ENCODE results near the gene MCM3. TPM values are rescaled to one million over a fixed set of nuclear protein-coding genes. Genes with fewer than 3 reads are reported as not detected.

MCM3 gene
- total RNA-seq, 2 donors from 2014 or later: 168 to 172 TPM

DNA sequence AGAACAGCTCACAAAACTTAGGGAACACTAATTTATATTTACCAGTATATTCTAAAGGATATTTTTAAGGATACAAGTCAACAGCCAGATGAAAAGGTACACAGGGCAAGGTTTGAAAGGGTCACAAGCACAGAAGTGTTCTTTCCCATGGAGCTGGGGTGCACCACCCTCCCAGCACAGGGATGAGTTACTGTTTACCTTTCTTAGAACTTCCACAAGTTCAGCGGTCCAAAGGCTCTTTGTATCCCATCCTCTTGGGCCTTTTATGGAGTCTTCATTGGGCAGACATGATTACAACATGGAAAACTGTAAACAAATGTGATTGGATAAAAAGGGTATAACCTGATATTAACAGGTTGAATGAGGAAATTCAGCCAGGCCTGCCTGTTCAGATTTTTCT, 39.1 kb downstream of the MCM3 start:
- Histone ChIP-seq H3K9ac (ENCODE audit: extremely low read depth, low read length, poor library complexity, severe bottlenecking) (no peak overlapping the region), H3K9me3 (ENCODE audit: control insufficient read depth, low read length) (no peaks in the 10 kb centered on the region), H3K36me3 (ENCODE audit: control insufficient read depth, insufficient read depth, low read length) (no peaks in the 10 kb centered on the region), H3K4me1 (ENCODE audit: control insufficient read depth, insufficient read depth, low read length) (peaks cover 7% of the 10 kb centered on the region), H3K4me3 (ENCODE audit: low read length) (no peak overlapping the region), H3K27me3 (ENCODE audit: control insufficient read depth, insufficient read depth, low read length, poor library complexity, severe bottlenecking) (no peaks in the 10 kb centered on the region), H3K27ac (ENCODE audit: low read depth, low read length) (no peak overlapping the region)
- 97% methylated on average over 1 of the region's 1 CpG; no CpG with 5 or more reads in 1 of the 2 experiments for WGBS, 2 experiments (ENCODE audit: insufficient coverage in 1 of 2, insufficient read length in 1 of 2)
- TF ChIP-seq, protein P1, sequence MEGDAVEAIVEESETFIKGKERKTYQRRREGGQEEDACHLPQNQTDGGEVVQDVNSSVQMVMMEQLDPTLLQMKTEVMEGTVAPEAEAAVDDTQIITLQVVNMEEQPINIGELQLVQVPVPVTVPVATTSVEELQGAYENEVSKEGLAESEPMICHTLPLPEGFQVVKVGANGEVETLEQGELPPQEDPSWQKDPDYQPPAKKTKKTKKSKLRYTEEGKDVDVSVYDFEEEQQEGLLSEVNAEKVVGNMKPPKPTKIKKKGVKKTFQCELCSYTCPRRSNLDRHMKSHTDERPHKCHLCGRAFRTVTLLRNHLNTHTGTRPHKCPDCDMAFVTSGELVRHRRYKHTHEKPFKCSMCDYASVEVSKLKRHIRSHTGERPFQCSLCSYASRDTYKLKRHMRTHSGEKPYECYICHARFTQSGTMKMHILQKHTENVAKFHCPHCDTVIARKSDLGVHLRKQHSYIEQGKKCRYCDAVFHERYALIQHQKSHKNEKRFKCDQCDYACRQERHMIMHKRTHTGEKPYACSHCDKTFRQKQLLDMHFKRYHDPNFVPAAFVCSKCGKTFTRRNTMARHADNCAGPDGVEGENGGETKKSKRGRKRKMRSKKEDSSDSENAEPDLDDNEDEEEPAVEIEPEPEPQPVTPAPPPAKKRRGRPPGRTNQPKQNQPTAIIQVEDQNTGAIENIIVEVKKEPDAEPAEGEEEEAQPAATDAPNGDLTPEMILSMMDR (conservative IDR thresholded peaks at IDR 0.05): no peak
- H3K36me3 Mint-ChIP-seq (ENCODE audit: low read depth): no peaks in the 10 kb centered on the region
- no peak overlapping the region for H3K4me3 Mint-ChIP-seq
- no peak overlapping the region for H3K27ac Mint-ChIP-seq
- H3K27me3 Mint-ChIP-seq (ENCODE audit: insufficient read depth): no peaks in the 10 kb centered on the region
- no peak for DNase-seq
- no peaks in the 10 kb centered on the region for H3K9me3 Mint-ChIP-seq
- peaks cover 11% of the 10 kb centered on the region for H3K4me1 Mint-ChIP-seq

DNA sequence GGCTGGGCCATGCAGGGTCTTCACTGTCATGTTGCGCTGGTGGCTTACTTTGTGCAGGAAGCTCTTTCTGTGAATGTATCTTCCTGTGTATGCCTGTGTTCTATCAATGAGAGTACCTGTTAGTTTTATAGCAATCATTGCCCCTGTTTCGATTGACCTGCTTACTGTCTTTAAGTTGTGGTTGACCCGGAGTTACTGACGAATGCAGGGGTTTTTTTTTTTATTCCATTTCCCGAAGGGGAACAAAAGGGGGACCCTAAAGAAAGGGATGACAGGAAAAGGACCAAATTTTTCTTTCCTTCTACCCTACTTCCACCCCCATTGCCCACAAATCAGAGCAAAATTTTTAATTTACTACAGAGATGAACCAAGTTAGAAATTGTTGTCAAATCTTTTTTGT, 40.1 kb downstream of the MCM3 start, which contains the start of gene IL17F:
Gene IL17F (minus strand): TSS at position 101 of the 400 bp plus-strand sequence. CDS start 71 bp downstream, at position 30.
- H3K4me1 ChIP-seq (ENCODE audit: control insufficient read depth, insufficient read depth, low read length): peaks cover 7% of the 10 kb centered on the region
- no peak for DNase-seq
- H3K36me3 ChIP-seq (ENCODE audit: control insufficient read depth, insufficient read depth, low read length): no peaks in the 10 kb centered on the region
- H3K27me3 Mint-ChIP-seq (ENCODE audit: insufficient read depth): no peaks in the 10 kb centered on the region
- H3K4me3 ChIP-seq (ENCODE audit: low read length): no peak within 1 kb of the TSS
- H3K27ac ChIP-seq (ENCODE audit: low read depth, low read length): no peak within 1 kb of the TSS
- no peak within 1 kb of the TSS for H3K4me3 Mint-ChIP-seq
- H3K9me3 ChIP-seq (ENCODE audit: control insufficient read depth, low read length): no peaks in the 10 kb centered on the region
- H3K27ac Mint-ChIP-seq: no peak within 1 kb of the TSS
- no peaks in the 10 kb centered on the region for H3K9me3 Mint-ChIP-seq
- TF ChIP-seq, protein P1 (conservative IDR thresholded peaks at IDR 0.05): no peak
- H3K27me3 ChIP-seq (ENCODE audit: control insufficient read depth, insufficient read depth, low read length, poor library complexity, severe bottlenecking): no peaks in the 10 kb centered on the region
- no peaks in the 10 kb centered on the region for H3K36me3 Mint-ChIP-seq (ENCODE audit: low read depth)
- peaks cover 11% of the 10 kb centered on the region for H3K4me1 Mint-ChIP-seq
- H3K9ac ChIP-seq (ENCODE audit: extremely low read depth, low read length, poor library complexity, severe bottlenecking): no peak within 1 kb of the TSS
- WGBS, 2 experiments (ENCODE audit: insufficient coverage in 1 of 2, insufficient read length in 1 of 2): 85 to 95% methylated on average over 5 of the region's 5 CpGs

DNA sequence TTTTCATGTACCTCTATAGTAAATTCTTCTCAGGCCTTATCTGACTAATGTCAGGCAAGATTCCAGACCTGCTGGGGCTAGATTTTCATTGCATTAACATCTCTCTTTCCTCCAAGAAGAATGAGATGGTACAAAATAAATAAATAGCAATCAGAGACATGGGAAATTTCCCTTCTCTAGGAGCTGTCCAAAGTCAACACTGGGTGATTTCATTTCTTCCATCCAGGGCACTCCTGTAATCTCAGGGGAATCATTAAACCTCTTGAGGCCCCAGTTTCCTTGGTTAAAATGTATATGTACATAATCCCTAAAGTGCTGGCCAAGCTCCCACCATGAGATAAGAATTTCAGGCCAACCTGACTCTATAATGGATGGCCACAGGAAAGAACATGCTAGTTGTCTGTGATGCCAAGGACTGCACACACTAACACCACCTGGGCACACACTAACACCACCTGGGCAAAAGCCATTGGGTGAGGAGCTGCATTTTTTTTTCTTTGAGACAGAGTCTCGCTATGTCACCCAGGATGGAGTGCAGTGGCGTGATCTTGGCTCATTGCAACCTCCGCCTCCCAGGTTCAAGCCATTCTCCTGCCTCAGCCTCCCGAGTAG, 41.2 kb downstream of the MCM3 start:
- H3K9me3 Mint-ChIP-seq: no peaks in the 10 kb centered on the region
- 90 to 98% methylated on average over 4 of the region's 4 CpGs for WGBS, 2 experiments (ENCODE audit: insufficient coverage in 1 of 2, insufficient read length in 1 of 2)
- H3K27me3 Mint-ChIP-seq (ENCODE audit: insufficient read depth): no peaks in the 10 kb centered on the region
- H3K27me3 ChIP-seq (ENCODE audit: control insufficient read depth, insufficient read depth, low read length, poor library complexity, severe bottlenecking): no peaks in the 10 kb centered on the region
- no peak overlapping the region for H3K4me3 Mint-ChIP-seq
- no peak overlapping the region for H3K27ac ChIP-seq (ENCODE audit: low read depth, low read length)
- H3K36me3 Mint-ChIP-seq (ENCODE audit: low read depth): no peaks in the 10 kb centered on the region
- no peak for DNase-seq
- no peaks in the 10 kb centered on the region for H3K4me1 ChIP-seq (ENCODE audit: control insufficient read depth, insufficient read depth, low read length)
- TF ChIP-seq, protein P1 (conservative IDR thresholded peaks at IDR 0.05): no peak
- peaks cover 1% of the 10 kb centered on the region for H3K4me1 Mint-ChIP-seq
- H3K27ac Mint-ChIP-seq: no peak overlapping the region
- no peak overlapping the region for H3K9ac ChIP-seq (ENCODE audit: extremely low read depth, low read length, poor library complexity, severe bottlenecking)
- H3K4me3 ChIP-seq (ENCODE audit: low read length): no peak overlapping the region
- no peaks in the 10 kb centered on the region for H3K9me3 ChIP-seq (ENCODE audit: control insufficient read depth, low read length)
- no peaks in the 10 kb centered on the region for H3K36me3 ChIP-seq (ENCODE audit: control insufficient read depth, insufficient read depth, low read length)
